IPS-NIHi7 (cell line): ENCODE measurements around the gene NDFIP2.

ENCODE experiments used
- DNase-seq: peaks from one replicate; pipeline ENCODE4 v3.0.0; 2012; ENCODE audit warnings: mixed read lengths; ENCODE audit errors: extremely low spot score

Gene NDFIP2

GRCh38 chr13:79480954-79481684 lies at the start of gene NDFIP2:
Gene NDFIP2, plus strand, starts transcription at chr13:79481155. Its CDS starts 49 bp downstream, at chr13:79481204.
- peak; percentile 73 for DNase-seq

GRCh38 chr13:79432086-79432485 lies 48.9 kb upstream of the NDFIP2 start:
- no peak for DNase-seq

- DNase-seq: no peak
These were observed 48.0 kb upstream of the NDFIP2 start for GRCh38 chr13:79432992-79433391.

DNA sequence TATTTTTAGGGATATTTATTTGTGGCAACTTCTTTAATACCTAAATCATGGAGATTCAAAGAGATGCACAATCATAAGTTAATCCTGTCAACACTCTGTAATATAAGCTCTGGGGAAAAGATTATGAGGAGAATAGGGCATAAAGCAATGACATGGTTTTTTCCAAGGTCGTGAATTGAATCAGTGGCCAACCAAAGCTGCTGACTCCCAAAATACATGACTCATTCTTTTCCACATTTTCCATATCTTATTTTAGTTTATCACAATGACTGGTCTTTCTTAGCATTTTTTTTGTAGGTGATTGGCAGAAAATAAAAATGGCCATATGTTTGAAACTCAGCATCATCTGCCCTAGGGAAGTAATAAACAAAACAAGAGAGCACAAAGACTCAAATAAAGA lies 46.4 kb upstream of the NDFIP2 start:
- no peak for DNase-seq

DNA sequence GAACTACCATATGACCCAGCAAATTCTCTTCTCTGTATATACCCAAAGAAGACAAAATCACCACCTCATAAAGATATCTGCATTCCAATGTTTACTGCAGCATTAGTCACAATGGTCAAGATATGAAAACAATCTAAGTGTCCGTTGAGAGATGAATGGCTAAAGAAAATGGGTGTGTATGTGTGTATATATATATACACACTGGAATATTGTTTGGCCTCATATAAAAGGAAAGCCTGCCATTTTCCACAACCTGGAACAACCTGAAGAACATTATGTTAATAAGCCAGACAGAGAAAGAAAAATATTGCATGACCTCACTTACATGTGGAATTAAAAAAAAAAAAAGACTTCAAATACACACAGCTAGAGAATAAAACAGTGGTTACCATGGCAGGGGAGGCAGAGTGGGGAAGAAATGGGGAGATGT lies 45.4 kb upstream of the NDFIP2 start:
- no peak for DNase-seq

DNA sequence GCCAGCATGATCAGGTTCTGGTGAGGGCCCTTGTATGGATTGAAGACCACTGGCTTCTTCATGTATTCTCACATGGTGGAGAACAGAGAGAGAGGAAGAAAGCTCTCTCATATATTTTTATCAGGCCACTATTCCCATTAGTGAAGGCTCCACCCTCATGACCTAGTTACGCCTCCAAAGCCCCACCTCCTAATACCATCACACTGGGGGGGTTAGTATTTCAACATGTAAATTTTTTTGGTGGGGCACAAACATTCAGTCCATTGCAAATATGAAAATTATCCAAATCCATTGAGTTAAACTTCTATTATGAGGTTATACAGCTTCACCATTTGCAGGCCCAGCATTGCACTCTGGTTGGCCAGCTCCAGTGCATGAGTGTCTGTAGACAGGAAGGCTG lies 41.7 kb upstream of the NDFIP2 start:
- no peak for DNase-seq

DNA sequence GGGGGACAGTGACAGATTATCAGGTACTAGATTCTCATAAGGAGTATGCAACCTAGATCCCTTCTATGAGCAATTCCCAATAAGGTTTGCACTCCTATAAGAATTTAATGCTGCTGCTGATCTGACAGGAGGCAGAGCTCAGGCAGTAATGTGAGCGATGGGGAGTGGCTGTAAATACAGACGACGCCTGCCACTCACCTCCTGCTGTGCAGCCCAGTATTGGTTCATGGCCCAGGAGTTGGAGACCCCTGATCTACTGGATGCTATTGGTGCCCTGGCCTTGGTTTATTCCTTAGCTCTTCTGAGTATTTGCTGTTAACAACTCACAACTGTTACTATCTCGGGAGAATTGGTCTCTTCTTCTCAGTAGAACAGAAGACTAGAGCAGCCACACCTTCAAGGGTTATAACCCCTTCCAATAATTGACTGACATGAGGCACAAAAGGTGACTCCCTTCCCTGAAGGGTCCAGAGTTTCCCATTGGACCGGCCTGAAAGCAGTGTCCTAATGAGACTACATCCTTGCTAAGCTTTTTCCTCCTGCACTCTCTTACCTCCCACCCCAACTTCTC lies 39.9 kb upstream of the NDFIP2 start:
- DNase-seq: no peak

DNA sequence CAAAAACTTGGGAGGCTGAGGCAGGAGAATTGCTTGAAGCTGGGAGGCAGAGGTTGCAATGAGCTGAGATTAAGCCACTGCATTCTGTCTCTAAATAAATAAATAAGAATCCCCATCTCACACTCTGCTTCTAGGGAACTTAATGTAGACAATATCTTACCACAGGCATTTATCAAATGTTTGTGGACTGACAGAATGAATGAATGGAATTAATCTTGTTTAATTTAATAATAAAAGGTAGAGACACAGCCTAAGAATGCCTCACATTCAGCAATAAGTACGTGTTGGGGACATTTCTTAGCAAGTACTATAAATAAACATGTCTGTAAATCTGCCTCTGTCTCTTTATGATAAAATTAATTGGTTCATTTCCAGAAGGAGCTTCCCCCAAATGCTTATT lies 38.7 kb upstream of the NDFIP2 start:
- DNase-seq: no peak

GRCh38 chr13:79442706-79443105 lies 38.2 kb upstream of the NDFIP2 start:
- DNase-seq: no peak

GRCh38 chr13:79445968-79446645 lies 34.8 kb upstream of the NDFIP2 start:
- DNase-seq: peak; percentile 28

DNA sequence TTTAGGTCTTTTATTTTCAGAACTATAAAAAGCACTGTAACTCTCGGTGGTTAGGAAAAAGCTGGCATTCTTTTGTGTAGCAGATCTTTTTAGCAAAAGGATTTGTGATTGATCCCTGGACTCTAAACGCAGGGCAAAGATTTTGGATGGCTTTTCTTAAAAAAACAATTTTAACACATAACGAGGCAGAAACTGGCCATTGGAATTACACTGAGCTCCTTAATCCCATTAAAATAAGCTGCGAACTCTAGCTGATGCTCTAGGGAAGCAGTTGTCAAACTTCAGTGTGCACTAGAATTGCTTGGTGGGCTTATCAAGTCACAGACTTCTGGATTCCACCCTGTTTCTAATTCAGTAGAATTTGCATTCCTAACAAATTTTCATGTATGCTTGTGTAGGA lies 33.8 kb upstream of the NDFIP2 start:
- DNase-seq: no peak

DNA sequence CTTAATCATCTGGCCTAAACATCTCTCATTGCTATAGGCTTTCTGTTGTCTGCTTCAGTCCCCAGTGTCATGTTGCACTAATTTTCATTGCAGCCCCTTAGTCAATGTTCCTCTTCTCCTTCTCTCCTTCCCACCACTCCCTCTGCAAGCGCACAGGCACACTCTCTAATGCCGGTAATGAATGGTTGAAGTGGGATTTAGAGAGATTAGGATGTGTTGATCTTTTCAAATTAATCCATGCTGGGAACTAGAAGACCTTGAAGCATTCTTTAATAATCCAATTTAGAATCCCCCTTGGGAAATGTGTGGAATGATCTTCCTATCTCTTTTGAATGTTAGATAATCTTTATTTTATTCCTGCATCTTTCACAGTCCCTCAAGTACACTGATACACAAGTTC lies 33.2 kb upstream of the NDFIP2 start:
- DNase-seq: no peak

DNA sequence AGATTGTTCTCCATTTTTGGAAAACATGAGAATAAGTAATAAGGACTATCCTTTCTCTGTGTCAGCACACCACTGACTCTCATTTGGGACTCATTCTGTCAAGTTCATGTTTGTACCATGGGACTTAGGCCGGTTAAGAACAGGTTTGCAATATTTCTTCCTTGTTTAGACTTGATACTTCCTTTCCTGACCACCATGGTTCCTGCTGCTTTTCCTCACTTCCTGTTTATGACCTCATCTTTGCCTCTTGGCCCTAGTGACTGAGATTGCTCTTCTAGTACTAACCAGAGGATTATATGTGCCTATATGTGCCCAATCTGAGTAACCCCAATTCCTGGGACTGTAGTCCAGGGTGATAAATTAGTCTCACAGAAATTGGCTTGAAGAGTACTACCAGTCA lies 32.5 kb upstream of the NDFIP2 start:
- DNase-seq: no peak

- no peak for DNase-seq
These were observed 30.8 kb upstream of the NDFIP2 start for GRCh38 chr13:79450110-79450509.

- peak; percentile 67 for DNase-seq
These were observed 29.4 kb upstream of the NDFIP2 start for GRCh38 chr13:79451500-79451962.

GRCh38 chr13:79452239-79452913 lies 28.6 kb upstream of the NDFIP2 start:
- no peak for DNase-seq

DNA sequence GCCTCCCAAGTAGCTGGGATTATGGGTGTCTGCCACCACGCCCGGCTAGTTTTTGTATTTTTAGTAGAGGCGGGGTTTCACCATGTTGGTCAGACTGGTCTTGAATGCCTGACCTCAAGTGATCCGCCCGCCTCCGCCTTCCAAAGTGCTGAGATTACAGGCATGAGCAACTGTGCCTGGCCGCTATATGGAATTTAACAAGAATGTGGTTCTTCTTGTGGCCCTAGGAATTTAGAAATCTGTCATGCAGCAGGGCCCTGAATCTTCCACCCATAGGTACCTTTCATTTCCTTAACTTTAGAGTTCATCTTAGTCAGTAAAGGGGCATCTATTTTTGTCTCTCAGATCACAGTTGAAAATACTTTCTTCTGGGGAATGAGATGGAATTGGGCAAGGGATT lies 25.6 kb upstream of the NDFIP2 start:
- no peak for DNase-seq

DNA sequence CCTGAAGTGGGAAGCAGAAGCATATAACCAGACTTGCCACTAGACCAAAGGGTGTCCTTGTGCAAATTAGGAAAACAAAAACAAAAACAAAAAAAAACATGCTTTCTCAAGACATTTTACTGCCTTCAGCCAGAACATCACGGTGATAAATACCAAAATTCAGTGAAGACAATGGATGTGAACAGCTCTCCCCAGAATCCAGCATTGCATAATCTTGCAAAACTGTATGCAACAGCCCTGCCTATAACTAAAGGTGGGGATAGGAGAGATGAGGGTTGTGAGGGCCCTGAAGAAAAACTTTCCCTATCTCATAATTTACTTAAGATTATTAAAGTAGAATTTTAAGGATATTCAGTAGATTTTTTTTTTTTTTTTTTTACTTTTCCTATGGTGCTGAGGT lies 24.9 kb upstream of the NDFIP2 start:
- no peak for DNase-seq

GRCh38 chr13:79456656-79457365 lies 24.1 kb upstream of the NDFIP2 start:
- DNase-seq: no peak

GRCh38 chr13:79457390-79457789 lies 23.6 kb upstream of the NDFIP2 start:
- no peak for DNase-seq

GRCh38 chr13:79457948-79458347 lies 23.0 kb upstream of the NDFIP2 start:
- peak; percentile 11 for DNase-seq

GRCh38 chr13:79458436-79458835 lies 22.5 kb upstream of the NDFIP2 start:
- no peak for DNase-seq
